Measurements from ENCODE around the gene KCTD3. TPM values are rescaled to one million over a fixed set of nuclear protein-coding genes. Genes with fewer than 3 reads are reported as not detected.

KCTD3 gene
- total RNA-seq, 1 experiment from 2014 or later = 46.7 TPM

GRCh38 chr1:215667761-215668160, 100.7 kb downstream of the KCTD3 start:
- RAD21 ChIA-PET (ENCODE audit: low non-redundant PET in 1 of 2, low total read pairs in 2 of 2, uncharacterized antibody in 2 of 2, unreplicated experiment in 2 of 2) = no interaction called here
- no peaks in the 10 kb centered on the region for H3K9me3 ChIP-seq (ENCODE audit: control insufficient read depth in 1 of 2, insufficient read depth in 1 of 2, low read depth in 1 of 2, low read length in 2 of 2)
- H3K27ac ChIP-seq (ENCODE audit: low read depth, low read length) = no peak overlapping the region
- intact Hi-C loops (cut with micrococcal nuclease) = no loop called here
- no peaks in the 10 kb centered on the region for H3K9me2 ChIP-seq (ENCODE audit: insufficient read depth)
- peaks cover 9% of the 10 kb centered on the region for H3K27me3 ChIP-seq (ENCODE audit: insufficient read depth, low read length)
- H3K4me1 ChIP-seq (ENCODE audit: control insufficient read depth in 1 of 2, insufficient read depth in 2 of 2, low read length in 2 of 2) = no peaks in the 10 kb centered on the region
- no peaks in the 10 kb centered on the region for H4K20me1 ChIP-seq (ENCODE audit: insufficient read depth)
- no peak for ATAC-seq
- no peak for DNase-seq (ENCODE audit: low read depth, low spot score)
- no TSS peak for BruUV-seq (replicated peaks)
- no peak overlapping the region for H3K9ac ChIP-seq (ENCODE audit: low read length)
- no peak overlapping the region for H2AFZ ChIP-seq (ENCODE audit: low read depth, low read length, poor library complexity, severe bottlenecking)
- no peak overlapping the region for H3K4me2 ChIP-seq (ENCODE audit: low read length)
- no peaks in the 10 kb centered on the region for H3K79me2 ChIP-seq (ENCODE audit: insufficient read depth, low read length)
- POLR2A ChIA-PET = no interaction called here
- H3K36me3 ChIP-seq (ENCODE audit: control insufficient read depth in 1 of 2, insufficient read depth in 2 of 2, low read length in 2 of 2) = no peaks in the 10 kb centered on the region
- no peak for TF ChIP-seq EZH2 (IDR thresholded peaks at IDR 0.05)
- TF ChIP-seq POLR2AphosphoS5 (IDR thresholded peaks at IDR 0.05; ENCODE audit: low read depth, low read length) = no peak
- TF ChIP-seq JUND (IDR thresholded peaks at IDR 0.05) = no peak
- no peak for TF ChIP-seq ATF3 (IDR thresholded peaks at IDR 0.05)
- no peak for TF ChIP-seq POLR2A (IDR thresholded peaks at IDR 0.05; ENCODE audit: borderline replicate concordance, extremely low read depth, insufficient read depth, insufficient read length)
- TF ChIP-seq MAX (IDR thresholded peaks at IDR 0.05) = no peak
- TF ChIP-seq ZNF274 (IDR thresholded peaks at IDR 0.05; ENCODE audit: low read depth, low read length) = no peak
- no peak for TF ChIP-seq EZH2phosphoT487 (IDR thresholded peaks at IDR 0.05; ENCODE audit: borderline replicate concordance)
- no peak for TF ChIP-seq ELF1 (IDR thresholded peaks at IDR 0.05; ENCODE audit: borderline replicate concordance, low read depth)
- TF ChIP-seq REST (IDR thresholded peaks at IDR 0.05; ENCODE audit: low read depth) = no peak
- H3K4me3 ChIP-seq (replicated peaks in 1 of 2; ENCODE audit: low read depth in 1 of 2, low read length in 2 of 2) = no peak overlapping the region
- CTCF ChIA-PET = no interaction called here
